ENCODE results near the gene TBC1D10A.

TBC1D10A gene

DNA sequence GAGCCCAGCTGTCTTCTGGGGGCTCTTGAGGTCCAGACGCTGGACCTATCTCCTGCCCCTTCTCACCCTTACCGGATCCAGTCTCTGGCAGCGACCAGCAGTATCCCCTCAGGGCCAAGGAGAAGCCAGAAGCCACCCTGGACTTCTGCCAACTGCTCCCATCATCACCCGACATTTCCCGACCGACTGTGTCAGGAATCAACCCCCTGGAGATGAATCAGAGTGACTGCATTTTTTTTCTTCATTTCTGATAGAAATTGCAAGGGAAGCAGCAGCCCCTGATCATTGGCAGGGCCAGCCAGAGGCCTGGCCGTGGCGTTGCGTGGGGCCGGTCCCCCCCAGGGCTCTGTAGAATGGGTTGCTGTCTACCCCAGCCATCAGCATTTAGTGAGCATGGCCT, 75.0 kb downstream of the TBC1D10A start:
- ATAC-seq, result no peak; the same call in 2 of the 3 replicates
- TF ChIP-seq TCF4 (CRISPR knock-in tag; IDR thresholded peaks at IDR 0.05; ENCODE audit: borderline replicate concordance), result no peak
- no peak for TF ChIP-seq CSDC2 (CRISPR knock-in tag; IDR thresholded peaks at IDR 0.05)
- TF ChIP-seq CREB5 (CRISPR knock-in tag; IDR thresholded peaks at IDR 0.05; ENCODE audit: low read depth), result no peak
- TF ChIP-seq ZNF565 (CRISPR knock-in tag; conservative IDR thresholded peaks at IDR 0.05; ENCODE audit: low read depth), result no peak
- no peak for TF ChIP-seq SNAI2 (CRISPR knock-in tag; IDR thresholded peaks at IDR 0.05)
- TF ChIP-seq, protein P1, sequence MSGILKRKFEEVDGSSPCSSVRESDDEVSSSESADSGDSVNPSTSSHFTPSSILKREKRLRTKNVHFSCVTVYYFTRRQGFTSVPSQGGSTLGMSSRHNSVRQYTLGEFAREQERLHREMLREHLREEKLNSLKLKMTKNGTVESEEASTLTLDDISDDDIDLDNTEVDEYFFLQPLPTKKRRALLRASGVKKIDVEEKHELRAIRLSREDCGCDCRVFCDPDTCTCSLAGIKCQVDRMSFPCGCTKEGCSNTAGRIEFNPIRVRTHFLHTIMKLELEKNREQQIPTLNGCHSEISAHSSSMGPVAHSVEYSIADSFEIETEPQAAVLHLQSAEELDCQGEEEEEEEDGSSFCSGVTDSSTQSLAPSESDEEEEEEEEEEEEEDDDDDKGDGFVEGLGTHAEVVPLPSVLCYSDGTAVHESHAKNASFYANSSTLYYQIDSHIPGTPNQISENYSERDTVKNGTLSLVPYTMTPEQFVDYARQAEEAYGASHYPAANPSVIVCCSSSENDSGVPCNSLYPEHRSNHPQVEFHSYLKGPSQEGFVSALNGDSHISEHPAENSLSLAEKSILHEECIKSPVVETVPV (CRISPR knock-in tag; IDR thresholded peaks at IDR 0.05), result no peak
- TF ChIP-seq ZC3H10 (CRISPR knock-in tag; IDR thresholded peaks at IDR 0.05), result no peak
- no peak for TF ChIP-seq BACH2 (CRISPR knock-in tag; IDR thresholded peaks at IDR 0.05; ENCODE audit: borderline replicate concordance)
- no peak for TF ChIP-seq RARB (CRISPR knock-in tag; IDR thresholded peaks at IDR 0.05)
- TF ChIP-seq TSHZ2 (CRISPR knock-in tag; IDR thresholded peaks at IDR 0.05), result no peak

- TF ChIP-seq GLIS3 (CRISPR knock-in tag; IDR thresholded peaks at IDR 0.05) (no peak), SNAI2 (CRISPR knock-in tag; IDR thresholded peaks at IDR 0.05) (no peak), ISL1 (CRISPR knock-in tag; IDR thresholded peaks at IDR 0.05) (no peak), ZNF8 (CRISPR knock-in tag; IDR thresholded peaks at IDR 0.05) (no peak), TSHZ2 (CRISPR knock-in tag; IDR thresholded peaks at IDR 0.05) (no peak), OSR1 (CRISPR knock-in tag; IDR thresholded peaks at IDR 0.05) (0 out of 2 replicates have a peak, but pooled peaks have one; percentile 31)
- ATAC-seq, result peak; percentile 64
Measured at GRCh38 chr22:30250661-30251267, 76.0 kb downstream of the TBC1D10A start.

- no peak for ATAC-seq
- TF ChIP-seq, protein P2, sequence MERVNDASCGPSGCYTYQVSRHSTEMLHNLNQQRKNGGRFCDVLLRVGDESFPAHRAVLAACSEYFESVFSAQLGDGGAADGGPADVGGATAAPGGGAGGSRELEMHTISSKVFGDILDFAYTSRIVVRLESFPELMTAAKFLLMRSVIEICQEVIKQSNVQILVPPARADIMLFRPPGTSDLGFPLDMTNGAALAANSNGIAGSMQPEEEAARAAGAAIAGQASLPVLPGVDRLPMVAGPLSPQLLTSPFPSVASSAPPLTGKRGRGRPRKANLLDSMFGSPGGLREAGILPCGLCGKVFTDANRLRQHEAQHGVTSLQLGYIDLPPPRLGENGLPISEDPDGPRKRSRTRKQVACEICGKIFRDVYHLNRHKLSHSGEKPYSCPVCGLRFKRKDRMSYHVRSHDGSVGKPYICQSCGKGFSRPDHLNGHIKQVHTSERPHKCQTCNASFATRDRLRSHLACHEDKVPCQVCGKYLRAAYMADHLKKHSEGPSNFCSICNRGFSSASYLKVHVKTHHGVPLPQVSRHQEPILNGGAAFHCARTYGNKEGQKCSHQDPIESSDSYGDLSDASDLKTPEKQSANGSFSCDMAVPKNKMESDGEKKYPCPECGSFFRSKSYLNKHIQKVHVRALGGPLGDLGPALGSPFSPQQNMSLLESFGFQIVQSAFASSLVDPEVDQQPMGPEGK (CRISPR knock-in tag; IDR thresholded peaks at IDR 0.05; ENCODE audit: borderline replicate concordance), result no peak
- TF ChIP-seq ISL1 (CRISPR knock-in tag; IDR thresholded peaks at IDR 0.05), result no peak
- TF ChIP-seq ZC3H10 (CRISPR knock-in tag; IDR thresholded peaks at IDR 0.05), result no peak
- no peak for TF ChIP-seq POU6F1 (CRISPR knock-in tag; IDR thresholded peaks at IDR 0.05; ENCODE audit: borderline replicate concordance, low read depth)
- TF ChIP-seq, protein P1 (CRISPR knock-in tag; IDR thresholded peaks at IDR 0.05), result no peak
- no peak for TF ChIP-seq ZNF8 (CRISPR knock-in tag; IDR thresholded peaks at IDR 0.05)
- TF ChIP-seq ZNF70 (CRISPR knock-in tag; IDR thresholded peaks at IDR 0.05), result no peak
- no peak for TF ChIP-seq TSHZ2 (CRISPR knock-in tag; IDR thresholded peaks at IDR 0.05)
- no peak for TF ChIP-seq PPARA (CRISPR knock-in tag; IDR thresholded peaks at IDR 0.05; ENCODE audit: borderline replicate concordance)
- no peak for TF ChIP-seq SNAI2 (CRISPR knock-in tag; IDR thresholded peaks at IDR 0.05)
Measured at GRCh38 chr22:30250039-30250565, 76.6 kb downstream of the TBC1D10A start.
